ENCODE measurements around the gene NSD2. TPM values are rescaled to one million over a fixed set of nuclear protein-coding genes. Genes with fewer than 3 reads are reported as not detected.
A peak's percentile ranks its signal among the peaks of the same experiment; 100 is the strongest.

Gene NSD2
- total and polyA plus RNA-seq, 9 of the 15 experiments (the other 6 are each of a cell fraction or from before 2014, with no cell fraction given), result 6.4 to 126 (median 58.8) TPM

DNA sequence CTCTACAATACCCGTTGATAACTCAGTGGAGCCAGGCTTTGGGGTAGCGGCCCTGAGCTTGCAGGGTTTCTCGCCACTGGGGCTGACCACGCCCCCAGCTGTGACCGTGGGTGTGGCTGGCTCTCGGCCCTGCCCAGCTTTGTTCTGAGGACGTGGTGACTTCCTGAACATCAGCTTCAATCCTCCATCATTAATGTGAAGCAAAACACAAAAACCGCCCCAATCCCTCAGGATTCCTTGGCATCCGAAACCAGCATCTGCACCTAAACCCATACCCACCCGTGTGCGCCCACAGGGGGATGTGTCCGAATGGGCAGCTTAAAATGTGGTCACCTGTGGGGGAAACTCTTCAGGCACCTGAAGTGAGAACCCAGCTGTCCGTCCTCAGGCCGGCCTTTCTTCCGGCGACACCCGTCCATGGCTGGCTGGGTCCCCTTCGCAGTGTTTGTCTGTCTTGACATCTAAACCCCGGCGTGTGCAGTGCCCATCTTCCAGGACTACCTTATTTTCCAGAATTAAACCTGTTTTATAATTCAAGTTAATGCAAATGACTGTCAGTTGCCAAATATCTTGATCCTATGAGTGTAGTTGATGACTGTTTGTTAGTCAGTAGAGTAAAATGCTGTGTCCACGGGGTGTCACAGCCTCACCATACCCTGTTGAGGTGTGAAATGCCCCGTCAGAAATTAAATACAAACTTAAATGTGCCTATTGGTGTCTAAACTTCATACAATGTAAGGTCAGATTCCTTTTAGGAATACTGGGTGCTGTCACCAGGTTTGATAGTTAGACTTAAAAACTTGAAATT, 110.3 kb downstream of the NSD2 start (continued):
- TF ChIP-seq POLR2G (IDR thresholded peaks at IDR 0.05; ENCODE audit: low read depth, low read length) (peak; percentile 60; the same call in 1 of the 2 replicates), GABPB1 (CRISPR knock-in tag; IDR thresholded peaks at IDR 0.05) (no peak), ZNF384 (IDR thresholded peaks at IDR 0.05; ENCODE audit: low read depth, low read length) (no peak), SP1 (CRISPR knock-in tag; IDR thresholded peaks at IDR 0.05) (peak; percentile 46; the same call in 1 of the 2 replicates), HNRNPK (IDR thresholded peaks at IDR 0.05; ENCODE audit: low read depth, low read length, poor library complexity, severe bottlenecking) (no peak)
- TF ChIP-seq, protein P1, sequence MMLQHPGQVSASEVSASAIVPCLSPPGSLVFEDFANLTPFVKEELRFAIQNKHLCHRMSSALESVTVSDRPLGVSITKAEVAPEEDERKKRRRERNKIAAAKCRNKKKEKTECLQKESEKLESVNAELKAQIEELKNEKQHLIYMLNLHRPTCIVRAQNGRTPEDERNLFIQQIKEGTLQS (IDR thresholded peaks at IDR 0.05), result no peak
- TF ChIP-seq, protein P1 (CRISPR knock-in tag; conservative IDR thresholded peaks at IDR 0.05), result 0 out of 2 replicates have a peak, but pooled peaks have one; percentile 51

Measured in K562 (cell line).